Left renal cortex interstitium (tissue), 4 donors: Measurements from ENCODE around the gene TMEFF1. TPM values are rescaled to one million over a fixed set of nuclear protein-coding genes. Genes with fewer than 3 reads are reported as not detected.
A peak's percentile ranks its signal among the peaks of the same experiment; 100 is the strongest.

Experiments
- DNase-seq, 4 donors: peaks; one replicate each; pipeline ENCODE4 v3.0.0-alpha.2; 2013; ENCODE audit warnings: low read depth in 4 of 4, low spot score in 2 of 4, missing footprints in 1 of 4
- polyA plus RNA-seq, 4 donors: library from polyadenylated mRNA; unstranded; fragments of 120-200 nt; gene quantifications; one replicate each; pipeline ENCODE4 v1.2.1, GENCODE V29; 2013; ENCODE audit not compliant: insufficient read length in 4 of 4

Gene TMEFF1
- polyA plus RNA-seq, 4 donors: 3.6 to 10.4 (median 7.2) TPM

- no peak for DNase-seq
Observed at GRCh38 chr9:100445903-100446549, 26.9 kb upstream of the TMEFF1 start.

- DNase-seq: no peak
Observed at GRCh38 chr9:100447041-100447440, 25.9 kb upstream of the TMEFF1 start.

- no peak for DNase-seq
Observed at GRCh38 chr9:100448266-100448665, 24.7 kb upstream of the TMEFF1 start.

- DNase-seq: no peak
Observed at GRCh38 chr9:100449420-100449819, 23.5 kb upstream of the TMEFF1 start.

- DNase-seq: no peak
Observed at GRCh38 chr9:100452894-100453293, 20.1 kb upstream of the TMEFF1 start.

GRCh38 chr9:100455470-100455869 lies 17.5 kb upstream of the TMEFF1 start:
- DNase-seq: no peak

- no peak for DNase-seq
Observed at GRCh38 chr9:100457517-100457916, 15.4 kb upstream of the TMEFF1 start.

GRCh38 chr9:100459963-100460362 lies 13.0 kb upstream of the TMEFF1 start:
- DNase-seq: no peak

GRCh38 chr9:100465274-100465673 lies 7.7 kb upstream of the TMEFF1 start:
- DNase-seq: no peak

- no peak for DNase-seq
Observed at GRCh38 chr9:100465761-100466160, 7.2 kb upstream of the TMEFF1 start.

- no peak for DNase-seq
Observed at GRCh38 chr9:100466171-100466828, 6.6 kb upstream of the TMEFF1 start.

- no peak for DNase-seq
Observed at GRCh38 chr9:100466829-100467221, 6.1 kb upstream of the TMEFF1 start.

GRCh38 chr9:100468041-100468440 lies 4.9 kb upstream of the TMEFF1 start:
- DNase-seq: no peak

- DNase-seq: no peak
Observed at GRCh38 chr9:100472268-100472667, 681 bp upstream of the TMEFF1 start.

- peak in 2 of 4 donors; percentile 25 to 44 for DNase-seq
Observed at GRCh38 chr9:100473276-100474081, 530 bp downstream of the TMEFF1 start.

GRCh38 chr9:100474082-100474923 lies 1.4 kb downstream of the TMEFF1 start:
- peak in 1 of 4 donors; percentile 21 for DNase-seq

- DNase-seq: peak in 1 of 4 donors; percentile 4
Observed at GRCh38 chr9:100474924-100475276, 2.0 kb downstream of the TMEFF1 start.

- no peak for DNase-seq
Observed at GRCh38 chr9:100477241-100477640, 4.3 kb downstream of the TMEFF1 start.

- no peak for DNase-seq
Observed at GRCh38 chr9:100478192-100478591, 5.2 kb downstream of the TMEFF1 start.

- DNase-seq: no peak
Observed at GRCh38 chr9:100479820-100480219, 6.9 kb downstream of the TMEFF1 start.

- no peak for DNase-seq
Observed at GRCh38 chr9:100485196-100485595, 12.2 kb downstream of the TMEFF1 start.
